Activated T-helper 2 cell treated with anti-CD3 and anti-CD28 coated beads, Interferon-gamma antibody, Interleukin-2, Interleukin-4, amounts not matched to agents 10 μg/mL and 5 μg/mL and 100 μg/mL, durations not matched to agents 14 hours and 24 hours and 36 hours (primary cell): ENCODE measurements around the gene ZNF684. TPM values are rescaled to one million over a fixed set of nuclear protein-coding genes. Genes with fewer than 3 reads are reported as not detected.
"Not testable (repeated sequence)": the region's sequence is repeated elsewhere in the genome, so short reads cannot be mapped to it uniquely, and the experiment has no call there.

Source experiments
- DNase-seq: peaks from one replicate; pipeline ENCODE4 v3.0.0; 2021; ENCODE audit warnings: low spot score
- H3K27ac Mint-ChIP-seq: one replicate; pipeline ENCODE4 v1.8.0; 2021; ENCODE audit warnings: mixed read lengths
- H3K27me3 Mint-ChIP-seq: one replicate; pipeline ENCODE4 v1.8.0; 2021; ENCODE audit warnings: low read depth, mixed read lengths
- H3K36me3 Mint-ChIP-seq: one replicate; pipeline ENCODE4 v1.8.0; 2021; ENCODE audit warnings: low read depth, mixed read lengths
- H3K4me1 Mint-ChIP-seq: one replicate; pipeline ENCODE4 v1.8.0; 2021; ENCODE audit warnings: low read depth, mixed read lengths
- H3K4me3 Mint-ChIP-seq: one replicate; pipeline ENCODE4 v1.8.0; 2021; ENCODE audit warnings: low read depth, mild to moderate bottlenecking, moderate library complexity, mixed read lengths
- H3K9me3 Mint-ChIP-seq: one replicate; pipeline ENCODE4 v1.8.0; 2021; ENCODE audit warnings: mixed read lengths
- intact Hi-C: fragments of 100-400 bp; cut with micrococcal nuclease; formaldehyde crosslinking; loops from one replicate; pipeline ENCODE4 v1.15.1; 2023
- total RNA-seq: library from RNA; stranded (reverse); gene quantifications from 2 replicates; pipeline ENCODE4 v1.2.3, GENCODE V29; 2022

The ZNF684 gene
- 4.1 and 4.8 TPM in 2 replicates for total RNA-seq

- Mint-ChIP-seq H3K9me3 (peaks cover 33% of the 10 kb centered on the region), H3K36me3 (peaks cover 23% of the 10 kb centered on the region), H3K27me3 (no peaks in the 10 kb centered on the region), H3K27ac (peak within 1 kb of the TSS; percentile 91), H3K4me1 (peaks cover 20% of the 10 kb centered on the region), H3K4me3 (peak within 1 kb of the TSS; percentile 97)
- peak; percentile 82 for DNase-seq
- intact Hi-C loops: loop anchor here (1.0 kb wide), 2 partner anchors 22 to 81 kb away; partner anchors contain the start of gene ZFP69B
Observed at GRCh38 chr1:40531381-40532061, at the start of gene ZNF684. Gene ZNF684, plus strand, starts transcription at chr1:40531637. Its CDS starts 1,530 bp downstream, at chr1:40533167.

GRCh38 chr1:40495315-40495903 lies 36.0 kb upstream of the ZNF684 start:
- no peak overlapping the region for H3K4me3 Mint-ChIP-seq
- H3K9me3 Mint-ChIP-seq: peaks cover 75% of the 10 kb centered on the region
- H3K36me3 Mint-ChIP-seq: peaks cover 76% of the 10 kb centered on the region
- DNase-seq: no peak
- H3K4me1 Mint-ChIP-seq: no peaks in the 10 kb centered on the region
- H3K27me3 Mint-ChIP-seq: no peaks in the 10 kb centered on the region
- intact Hi-C loops: no loop called here
- H3K27ac Mint-ChIP-seq: no peak overlapping the region

- H3K27ac Mint-ChIP-seq, intact Hi-C loops, H3K4me3 Mint-ChIP-seq, H3K4me1 Mint-ChIP-seq, DNase-seq, H3K27me3 Mint-ChIP-seq: not testable (repeated sequence)
- peaks cover 63% of the 10 kb centered on the region for H3K36me3 Mint-ChIP-seq
- peaks cover 74% of the 10 kb centered on the region for H3K9me3 Mint-ChIP-seq
Observed at GRCh38 chr1:40502651-40503050, 28.8 kb upstream of the ZNF684 start.

GRCh38 chr1:40507973-40508372 lies 23.5 kb upstream of the ZNF684 start:
- Mint-ChIP-seq H3K27ac (peak overlapping the region; percentile 76), H3K4me1 (peaks cover 10% of the 10 kb centered on the region), H3K36me3 (peaks cover 67% of the 10 kb centered on the region), H3K4me3 (peak overlapping the region; percentile 83), H3K27me3 (no peaks in the 10 kb centered on the region), H3K9me3 (peaks cover 56% of the 10 kb centered on the region)
- DNase-seq: no peak
- intact Hi-C loops: loop anchor here (1.0 kb wide), 1 partner anchor 57 kb away; no protein-coding TSS in a partner anchor

GRCh38 chr1:40508375-40509341 lies 22.8 kb upstream of the ZNF684 start, which contains the start of gene EXO5:
Gene EXO5, plus strand, starts transcription at chr1:40508767. Its CDS starts 5,778 bp downstream, at chr1:40514545.
- Mint-ChIP-seq H3K27ac (peak within 1 kb of the TSS; percentile 76), H3K36me3 (peaks cover 66% of the 10 kb centered on the region), H3K27me3 (no peaks in the 10 kb centered on the region), H3K4me1 (peaks cover 10% of the 10 kb centered on the region), H3K9me3 (peaks cover 53% of the 10 kb centered on the region), H3K4me3 (peak within 1 kb of the TSS; percentile 83)
- intact Hi-C loops: loop anchor here (1.0 kb wide), 2 partner anchors 23 to 57 kb away; partner anchors contain the start of gene ZNF684
- peak; percentile 82 for DNase-seq

- Mint-ChIP-seq H3K4me3 (no peak overlapping the region), H3K27ac (no peak overlapping the region), H3K4me1 (no peaks in the 10 kb centered on the region), H3K36me3 (peaks cover 32% of the 10 kb centered on the region), H3K9me3 (peaks cover 73% of the 10 kb centered on the region), H3K27me3 (no peaks in the 10 kb centered on the region)
- DNase-seq: no peak
- intact Hi-C loops: no loop called here
Observed at GRCh38 chr1:40519517-40519916, 11.9 kb upstream of the ZNF684 start.

- Mint-ChIP-seq H3K27ac (peak overlapping the region; percentile 91), H3K4me1 (peaks cover 20% of the 10 kb centered on the region), H3K4me3 (peak overlapping the region; percentile 97), H3K9me3 (peaks cover 38% of the 10 kb centered on the region), H3K27me3 (no peaks in the 10 kb centered on the region), H3K36me3 (peaks cover 23% of the 10 kb centered on the region)
- no peak for DNase-seq
- intact Hi-C loops: loop anchor here (1.0 kb wide), 2 partner anchors 22 to 81 kb away; partner anchors contain the start of gene ZFP69B
Observed at GRCh38 chr1:40530735-40531380, 579 bp upstream of the ZNF684 start.

GRCh38 chr1:40532062-40532389 lies 589 bp downstream of the ZNF684 start:
- Mint-ChIP-seq H3K4me1 (peaks cover 20% of the 10 kb centered on the region), H3K27ac (peak overlapping the region; percentile 91), H3K27me3 (no peaks in the 10 kb centered on the region), H3K36me3 (peaks cover 26% of the 10 kb centered on the region), H3K4me3 (peak overlapping the region; percentile 97), H3K9me3 (peaks cover 33% of the 10 kb centered on the region)
- DNase-seq: no peak
- intact Hi-C loops: no loop called here

- Mint-ChIP-seq H3K4me1 (peaks cover 20% of the 10 kb centered on the region), H3K36me3 (peaks cover 31% of the 10 kb centered on the region), H3K27me3 (no peaks in the 10 kb centered on the region), H3K4me3 (peak overlapping the region; percentile 97), H3K27ac (no peak overlapping the region), H3K9me3 (peaks cover 26% of the 10 kb centered on the region)
- DNase-seq: no peak
- intact Hi-C loops: no loop called here
Observed at GRCh38 chr1:40532844-40533424, 1.5 kb downstream of the ZNF684 start.

- intact Hi-C loops: no loop called here
- Mint-ChIP-seq H3K27ac (no peak overlapping the region), H3K9me3 (peaks cover 15% of the 10 kb centered on the region), H3K27me3 (no peaks in the 10 kb centered on the region), H3K4me1 (peaks cover 20% of the 10 kb centered on the region), H3K4me3 (no peak overlapping the region), H3K36me3 (peaks cover 34% of the 10 kb centered on the region)
- no peak for DNase-seq
Observed at GRCh38 chr1:40534589-40534988, 3.2 kb downstream of the ZNF684 start.

- Mint-ChIP-seq H3K27me3 (no peaks in the 10 kb centered on the region), H3K9me3 (peaks cover 6% of the 10 kb centered on the region), H3K4me1 (peaks cover 20% of the 10 kb centered on the region), H3K36me3 (peaks cover 45% of the 10 kb centered on the region), H3K4me3 (no peak overlapping the region), H3K27ac (no peak overlapping the region)
- intact Hi-C loops: no loop called here
- DNase-seq: no peak
Observed at GRCh38 chr1:40535732-40536131, 4.3 kb downstream of the ZNF684 start.

GRCh38 chr1:40539338-40539737 lies 7.9 kb downstream of the ZNF684 start:
- Mint-ChIP-seq H3K27me3 (no peaks in the 10 kb centered on the region), H3K4me3 (no peak overlapping the region), H3K27ac (no peak overlapping the region), H3K36me3 (peaks cover 66% of the 10 kb centered on the region), H3K4me1 (no peaks in the 10 kb centered on the region), H3K9me3 (peaks cover 18% of the 10 kb centered on the region)
- DNase-seq: no peak
- intact Hi-C loops: no loop called here
